ENCODE results near the gene KDM4C.

DNA sequence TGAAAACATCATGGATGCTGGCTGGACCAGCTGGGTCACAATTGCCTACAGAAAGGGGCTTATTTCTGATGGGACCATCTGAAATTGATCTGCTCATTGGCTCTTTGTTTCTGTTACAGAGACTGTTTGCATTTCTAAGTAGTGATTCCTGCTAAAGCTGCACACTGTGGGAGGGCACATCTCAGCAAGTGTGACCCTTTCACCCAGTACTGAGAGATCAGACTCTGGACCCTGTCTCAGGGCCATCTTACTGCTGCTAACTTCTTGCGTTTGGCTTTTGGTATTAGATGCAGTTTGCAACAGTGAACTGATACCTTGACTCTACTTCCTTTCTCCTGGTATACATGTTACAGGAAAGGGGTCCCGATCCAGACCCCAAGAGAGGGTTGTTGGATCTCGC, 24.5 kb upstream of the KDM4C start:
- TF ChIP-seq, protein P1, sequence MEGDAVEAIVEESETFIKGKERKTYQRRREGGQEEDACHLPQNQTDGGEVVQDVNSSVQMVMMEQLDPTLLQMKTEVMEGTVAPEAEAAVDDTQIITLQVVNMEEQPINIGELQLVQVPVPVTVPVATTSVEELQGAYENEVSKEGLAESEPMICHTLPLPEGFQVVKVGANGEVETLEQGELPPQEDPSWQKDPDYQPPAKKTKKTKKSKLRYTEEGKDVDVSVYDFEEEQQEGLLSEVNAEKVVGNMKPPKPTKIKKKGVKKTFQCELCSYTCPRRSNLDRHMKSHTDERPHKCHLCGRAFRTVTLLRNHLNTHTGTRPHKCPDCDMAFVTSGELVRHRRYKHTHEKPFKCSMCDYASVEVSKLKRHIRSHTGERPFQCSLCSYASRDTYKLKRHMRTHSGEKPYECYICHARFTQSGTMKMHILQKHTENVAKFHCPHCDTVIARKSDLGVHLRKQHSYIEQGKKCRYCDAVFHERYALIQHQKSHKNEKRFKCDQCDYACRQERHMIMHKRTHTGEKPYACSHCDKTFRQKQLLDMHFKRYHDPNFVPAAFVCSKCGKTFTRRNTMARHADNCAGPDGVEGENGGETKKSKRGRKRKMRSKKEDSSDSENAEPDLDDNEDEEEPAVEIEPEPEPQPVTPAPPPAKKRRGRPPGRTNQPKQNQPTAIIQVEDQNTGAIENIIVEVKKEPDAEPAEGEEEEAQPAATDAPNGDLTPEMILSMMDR (IDR thresholded peaks at IDR 0.05) = no peak
- TF ChIP-seq EZH2 (IDR thresholded peaks at IDR 0.05; ENCODE audit: borderline replicate concordance, insufficient read depth, low read depth, low read length, poor library complexity, severe bottlenecking) = no peak
